ENCODE measurements around the gene SMAD5.

Gene SMAD5

DNA sequence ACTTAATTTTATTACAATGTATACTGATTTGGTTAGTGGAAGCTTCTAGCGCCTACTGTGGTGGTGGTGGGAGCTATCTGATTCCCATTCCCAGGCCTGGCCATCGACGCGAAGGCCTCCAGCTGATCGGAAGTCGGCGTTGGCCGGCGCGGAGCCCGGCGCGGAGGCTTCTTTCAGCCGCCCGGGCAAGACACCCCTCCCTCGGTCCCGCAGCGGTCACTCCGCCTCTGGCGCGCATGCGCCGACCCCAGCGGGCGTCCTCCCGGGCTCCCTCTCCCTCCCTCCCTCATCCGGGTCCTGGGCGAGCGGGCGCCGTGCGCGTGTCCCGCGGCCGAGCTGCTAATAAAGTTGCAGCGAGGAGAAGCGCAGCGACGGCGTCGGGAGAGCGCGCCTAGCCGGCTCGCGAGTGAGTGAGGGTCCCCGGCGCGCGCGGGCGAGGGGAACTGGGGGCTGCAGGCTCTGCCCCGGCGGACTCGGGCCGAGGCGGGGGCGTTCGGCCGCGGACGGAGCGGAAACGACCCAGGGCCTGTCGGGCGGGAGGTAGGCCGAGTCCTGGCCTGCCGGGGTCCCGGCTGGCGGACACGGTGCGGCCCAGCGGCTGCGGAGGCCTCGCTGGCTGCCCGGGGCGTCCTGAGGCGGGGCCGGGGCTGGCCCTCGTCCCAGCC is at the start of gene SMAD5:
TSS of gene SMAD5 (plus strand) at position 289 of the 665 bp plus-strand sequence. CDS start 20,916 bp downstream, outside the sequence.
- peak; percentile 28 for DNase-seq

DNA sequence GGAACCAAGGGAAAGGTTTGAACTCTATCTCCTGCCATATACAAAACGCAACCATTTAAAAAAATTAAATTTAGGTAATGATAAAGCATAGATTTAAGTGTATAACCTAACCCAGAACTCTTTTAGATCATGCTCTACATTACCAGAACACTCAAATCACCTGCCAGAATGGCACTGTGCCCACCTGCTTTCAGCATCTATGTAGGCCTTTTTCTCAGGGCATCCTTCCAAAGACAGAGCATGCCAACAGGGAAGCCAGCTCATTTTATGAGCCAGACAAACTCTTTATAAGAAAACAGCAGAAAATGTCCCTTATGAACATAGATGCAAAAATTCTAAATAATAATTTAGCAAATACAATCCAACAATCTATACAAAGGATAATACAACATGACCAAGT is 47.9 kb upstream of the SMAD5 start:
- no peak for DNase-seq

DNA sequence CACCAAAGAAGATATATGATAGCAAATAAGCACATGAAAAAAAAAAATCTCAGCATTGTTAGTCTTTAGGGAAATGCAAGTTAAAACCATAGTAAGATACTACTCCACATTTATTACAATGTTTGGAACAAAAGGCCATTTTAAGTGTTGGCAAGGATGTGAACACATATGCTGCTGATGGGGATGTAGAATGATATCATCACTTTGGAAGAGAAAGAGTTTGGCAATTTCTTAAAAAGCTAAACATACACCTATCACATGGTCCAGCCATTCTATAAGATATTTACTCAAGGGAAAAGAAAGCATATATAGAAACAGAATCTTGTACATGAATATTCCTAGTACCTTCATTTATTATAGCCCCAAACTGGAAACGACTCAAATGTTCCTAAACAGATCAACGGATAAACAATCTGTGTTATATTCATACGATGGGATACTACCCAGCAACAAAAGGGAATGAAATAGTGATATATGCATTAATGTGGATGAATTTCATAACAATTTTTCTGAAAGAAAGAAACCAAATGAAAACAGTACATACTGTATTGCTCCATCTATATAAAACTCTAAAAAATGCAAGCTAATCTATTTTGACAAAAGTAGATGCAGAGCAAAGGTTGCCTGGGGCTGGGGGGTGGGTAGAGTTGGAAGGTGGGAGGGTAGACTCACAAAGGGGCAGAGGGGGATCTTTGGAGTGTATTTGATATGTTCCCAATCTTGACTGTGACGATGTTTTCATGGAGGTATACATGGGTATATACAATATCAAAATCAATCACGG is 45.7 kb upstream of the SMAD5 start:
- no peak for DNase-seq

DNA sequence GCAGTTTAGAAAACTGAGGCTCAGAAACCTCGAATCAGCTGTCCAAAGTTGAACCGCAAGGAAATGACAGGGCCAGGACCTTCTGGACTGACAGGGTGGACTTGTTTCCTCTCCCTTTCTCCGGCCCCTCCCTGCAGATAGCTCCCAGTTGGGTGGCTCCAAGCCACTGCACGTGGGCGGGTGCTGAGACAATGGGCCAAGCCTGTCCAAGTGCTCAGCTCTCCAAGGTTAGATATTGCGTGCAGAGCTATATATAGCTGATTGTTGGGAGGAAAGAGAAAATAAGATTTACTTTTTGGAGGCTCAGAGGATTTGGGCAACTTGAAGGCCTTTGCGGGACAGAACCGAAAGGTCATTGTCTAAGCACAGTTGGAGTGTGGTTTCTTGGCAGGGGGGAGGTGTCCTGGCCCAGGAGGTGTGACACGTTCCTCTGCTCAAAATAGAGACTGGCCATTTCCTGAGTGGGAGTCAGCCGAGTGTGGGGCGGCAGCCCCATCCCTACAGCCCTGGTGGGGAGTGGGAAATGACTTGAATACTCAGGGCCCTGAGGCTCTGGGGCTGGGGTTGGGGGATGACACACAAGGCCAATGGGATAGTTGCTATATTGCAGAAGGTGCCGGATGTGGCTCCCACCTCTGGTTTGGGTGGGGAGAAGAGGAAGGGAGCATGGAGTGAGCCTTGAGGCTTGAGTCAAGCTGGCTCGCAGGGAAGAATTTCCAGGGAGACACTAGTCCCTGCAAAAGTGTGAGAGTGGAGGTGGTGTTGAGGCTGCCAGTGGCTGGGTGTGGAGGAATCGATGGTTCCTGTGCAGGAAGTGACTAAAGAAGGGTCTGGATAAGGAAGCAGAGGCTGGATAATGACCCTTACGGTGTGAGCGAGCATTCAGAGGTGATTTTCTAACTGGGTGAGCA is 44.4 kb upstream of the SMAD5 start:
- no peak for DNase-seq

DNA sequence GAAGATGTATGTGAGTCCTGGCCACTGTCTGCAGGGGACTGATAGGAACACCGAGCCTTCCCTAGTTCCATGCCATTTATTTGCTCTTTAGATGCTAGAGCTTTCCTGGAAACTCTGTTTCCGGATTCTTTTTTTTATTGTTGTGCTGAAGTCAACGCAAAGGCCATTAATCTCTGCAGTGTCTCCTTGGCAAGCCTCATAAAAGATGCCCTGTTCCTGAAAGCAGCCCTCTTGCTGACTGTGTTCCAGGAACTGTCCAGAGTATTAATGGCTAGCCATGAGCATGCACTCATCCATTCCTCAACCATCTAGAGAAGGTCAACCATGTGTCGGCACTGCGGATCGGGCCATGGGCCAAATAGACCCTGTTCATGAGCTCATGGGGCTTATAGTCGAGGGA is 42.9 kb upstream of the SMAD5 start:
- DNase-seq, result no peak

DNA sequence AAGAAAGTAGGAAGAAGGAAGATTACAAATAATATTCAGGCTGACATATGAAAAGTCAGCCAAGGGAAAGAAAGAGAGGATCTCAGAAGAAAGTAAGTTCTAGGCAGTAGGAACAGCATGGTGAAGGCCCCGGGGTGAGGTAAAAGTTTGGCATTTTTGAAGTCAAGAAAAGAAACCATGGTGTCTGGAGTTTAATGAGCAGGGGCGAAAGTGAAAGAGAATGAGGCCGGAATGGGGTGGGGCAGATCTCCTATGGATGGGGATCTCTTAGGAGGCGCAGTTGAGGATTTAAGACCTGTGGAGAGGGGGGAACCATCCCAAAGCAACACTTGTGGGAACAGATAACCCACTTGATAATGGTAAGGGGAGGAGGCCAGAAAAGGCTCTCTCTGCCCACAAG is 42.3 kb upstream of the SMAD5 start:
- no peak for DNase-seq

DNA sequence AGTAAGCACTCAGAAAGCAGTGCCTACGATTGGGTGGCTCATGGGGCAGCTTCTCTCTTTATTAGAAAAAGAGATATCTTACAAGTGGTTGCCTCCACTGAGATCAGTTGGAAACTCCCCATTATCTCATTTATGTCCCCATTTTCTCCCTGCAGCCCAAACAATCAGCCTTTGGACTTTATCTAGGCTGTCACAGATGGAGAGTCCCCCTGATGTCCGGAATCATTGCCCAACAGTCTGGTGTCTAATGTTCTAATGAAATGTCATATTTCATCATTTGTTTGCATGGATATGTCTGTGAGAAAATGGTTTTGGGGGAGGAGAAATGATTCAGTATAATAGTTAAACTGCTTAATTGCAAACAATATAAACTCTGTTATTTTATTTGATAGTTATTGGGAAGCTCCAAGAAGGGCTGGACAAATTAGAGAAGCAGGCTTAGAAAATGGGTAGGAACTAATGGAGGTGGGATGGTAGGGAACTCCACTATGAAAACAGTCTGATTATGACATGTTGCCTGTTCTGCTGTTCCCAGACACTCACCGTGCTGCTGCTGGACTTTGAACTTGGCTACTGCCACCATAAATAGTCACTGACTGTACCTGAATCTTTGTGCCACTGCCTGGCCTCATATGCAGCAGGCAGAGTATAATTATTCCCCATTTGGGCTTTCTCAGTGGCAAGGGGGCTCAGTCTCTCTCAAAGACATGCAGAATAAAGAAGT is 38.3 kb upstream of the SMAD5 start:
- DNase-seq, result no peak

DNA sequence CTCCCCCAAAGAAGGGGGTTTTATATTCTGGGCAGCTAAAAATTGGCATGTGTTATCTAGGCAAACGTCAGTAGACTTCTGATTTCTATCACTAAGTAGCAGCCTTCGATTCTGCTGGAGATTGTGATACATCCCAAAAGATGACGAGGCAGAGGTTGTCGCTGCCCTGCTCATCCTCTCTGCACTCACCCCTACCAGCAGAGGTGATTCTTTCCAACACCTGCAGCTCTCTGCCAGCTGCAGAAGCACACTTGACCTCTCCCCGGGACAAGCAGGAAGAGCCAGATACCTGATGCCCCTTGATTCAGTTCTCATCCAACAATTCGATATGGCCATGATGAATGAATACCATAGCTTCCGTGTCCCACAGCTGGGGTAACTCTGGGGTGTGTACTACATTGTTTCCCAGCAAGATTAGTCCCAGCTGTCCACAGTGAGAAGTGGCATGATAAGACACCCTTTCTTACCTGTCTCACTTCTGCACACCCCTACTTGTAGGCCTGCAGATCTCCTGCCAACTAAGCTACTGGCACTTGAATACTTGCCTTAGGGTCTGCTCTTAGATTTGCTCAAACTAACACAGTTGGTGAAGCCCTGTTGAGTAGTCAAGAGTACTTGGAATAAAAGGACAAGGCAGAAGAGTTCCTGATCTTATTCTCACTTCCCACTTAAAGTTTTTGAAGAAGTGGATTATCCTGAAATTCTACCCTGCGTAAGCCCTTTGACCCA is 37.6 kb upstream of the SMAD5 start:
- DNase-seq, result peak; percentile 68

DNA sequence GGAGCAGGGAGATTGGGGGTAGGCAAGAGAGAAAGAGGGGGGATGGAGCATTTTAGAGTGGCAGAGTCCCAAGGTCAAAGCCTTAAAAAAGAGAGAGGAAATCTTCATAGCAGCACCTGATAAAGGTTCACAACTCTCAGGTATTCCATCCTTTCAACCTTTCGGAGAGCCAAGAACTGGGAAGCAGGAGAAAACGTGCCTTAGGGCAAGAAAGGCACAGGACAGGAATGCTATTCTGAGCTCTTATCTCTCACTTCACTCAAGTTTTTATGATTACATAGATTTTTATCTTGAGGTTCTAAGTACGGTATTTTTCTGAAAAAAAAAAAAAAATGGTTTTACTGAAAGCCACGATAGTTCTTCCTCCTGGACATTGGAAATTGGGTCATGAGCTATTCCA is 34.5 kb upstream of the SMAD5 start:
- no peak for DNase-seq

DNA sequence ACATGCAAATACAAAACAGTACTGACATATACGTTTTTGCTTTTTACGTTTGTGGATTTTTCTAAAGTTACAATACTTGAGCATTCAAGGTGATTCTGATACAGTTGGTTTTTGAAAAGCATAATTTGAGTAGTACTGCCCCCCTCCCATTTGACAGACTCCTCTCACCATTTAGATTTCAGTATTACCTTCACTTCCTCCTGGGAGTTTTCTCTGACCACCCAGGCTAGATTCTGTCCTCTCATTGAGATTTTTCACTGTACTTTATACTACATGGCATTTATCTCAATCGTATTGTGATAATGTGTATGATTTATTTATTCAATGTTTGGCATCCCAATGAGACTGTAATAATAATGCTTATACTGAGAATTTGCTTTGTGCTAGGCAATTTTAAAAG is 32.8 kb upstream of the SMAD5 start:
- no peak for DNase-seq

DNA sequence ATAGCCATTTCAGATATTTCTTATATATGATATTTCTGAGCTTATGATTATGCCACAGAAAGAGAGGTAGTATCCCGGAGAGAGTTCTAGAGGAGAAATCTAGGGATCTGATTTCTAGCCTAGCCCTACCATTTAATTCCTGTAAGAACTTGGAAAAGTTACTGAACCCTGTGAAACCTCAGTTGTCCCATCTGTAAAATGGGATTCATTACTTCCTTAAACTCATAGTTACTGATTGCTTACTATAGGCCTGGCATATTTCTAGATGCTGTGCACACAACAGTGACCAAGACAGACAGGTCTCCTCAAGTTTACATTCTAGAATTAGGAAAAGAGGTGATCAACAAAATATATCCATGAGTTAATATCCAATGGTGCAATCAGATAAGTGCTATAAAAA is 30.8 kb upstream of the SMAD5 start:
- no peak for DNase-seq

DNA sequence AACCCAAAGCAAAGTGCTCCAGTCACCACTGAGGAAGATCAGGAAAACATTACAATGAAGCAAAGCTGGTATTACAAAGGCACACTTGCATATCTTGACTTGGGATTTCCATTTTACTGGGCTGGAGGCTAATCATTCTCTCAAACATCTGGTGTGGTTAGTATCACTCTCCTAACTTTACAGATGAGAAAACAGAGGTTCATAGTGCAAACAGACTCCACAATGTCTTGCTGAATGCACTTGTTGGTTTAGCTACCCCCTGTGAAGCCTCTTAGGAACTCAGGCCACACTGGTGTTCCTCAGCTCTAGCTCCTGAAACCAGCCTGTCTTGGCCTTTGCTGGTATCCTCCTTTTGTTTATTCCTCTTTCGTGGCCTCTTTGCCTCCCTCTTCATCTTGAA is 29.5 kb upstream of the SMAD5 start:
- DNase-seq, result no peak

DNA sequence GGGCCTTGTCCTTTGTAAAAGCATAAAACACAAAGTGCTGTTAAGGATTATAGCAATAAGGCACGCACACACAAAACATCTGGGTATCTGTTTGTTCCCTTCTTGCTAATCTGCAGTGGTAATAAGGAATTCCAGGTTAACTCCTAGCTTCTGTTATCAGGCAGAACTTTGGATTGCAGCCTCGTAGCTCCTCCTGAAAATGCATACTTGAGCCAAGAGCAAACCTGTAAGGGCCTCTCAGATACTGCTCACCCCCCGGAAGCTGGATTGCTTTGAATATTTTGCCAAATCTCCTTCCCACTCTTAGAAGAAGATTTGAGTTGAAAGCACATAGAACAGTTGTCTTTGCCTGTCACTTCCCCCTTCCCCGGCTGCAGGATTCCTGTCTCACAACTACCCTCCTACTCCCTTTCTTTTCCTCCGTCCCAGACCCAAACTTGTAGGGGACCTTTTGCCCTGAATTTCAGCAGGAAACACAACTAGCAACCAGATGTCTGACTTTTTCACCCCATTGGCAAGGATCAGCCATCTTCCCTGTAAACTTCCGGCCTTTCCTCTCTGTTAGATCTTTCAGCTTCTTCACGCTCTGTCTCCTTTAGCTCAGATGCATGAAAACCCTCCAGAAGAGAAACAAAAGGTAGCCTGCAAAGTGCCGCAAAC is 28.2 kb upstream of the SMAD5 start:
- no peak for DNase-seq

DNA sequence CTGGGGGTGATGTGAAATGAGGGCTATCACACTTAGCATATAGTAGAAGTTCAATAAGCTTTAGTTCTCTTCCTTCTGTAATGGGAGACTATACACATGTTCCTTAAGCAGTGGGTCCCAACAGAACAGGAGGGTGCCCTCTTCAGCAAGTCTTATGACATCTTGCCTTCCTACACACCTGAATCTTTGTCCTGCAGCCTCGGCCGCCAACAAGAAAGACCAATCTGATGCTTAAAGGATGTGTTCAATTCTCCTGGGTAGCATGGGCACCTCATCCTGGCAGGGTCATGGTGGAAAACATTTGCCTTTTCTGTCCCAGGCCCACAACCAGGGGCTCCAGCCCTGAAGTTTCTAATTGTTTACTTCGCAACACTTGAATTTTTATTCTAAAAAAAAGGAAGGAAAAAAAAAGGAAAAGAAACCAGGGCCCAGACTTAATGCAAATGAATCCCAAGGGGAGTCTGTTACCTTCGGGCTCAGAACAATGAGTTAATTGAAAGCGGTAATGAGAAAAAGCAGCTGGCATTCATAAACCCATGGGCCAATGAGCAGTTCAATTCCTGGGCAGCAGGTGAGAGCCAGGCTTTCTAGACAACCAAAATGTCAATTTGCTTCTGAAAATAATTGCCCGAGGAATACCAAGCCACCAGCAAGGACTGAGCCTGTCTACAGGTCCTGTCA is 26.2 kb upstream of the SMAD5 start:
- no peak for DNase-seq

DNA sequence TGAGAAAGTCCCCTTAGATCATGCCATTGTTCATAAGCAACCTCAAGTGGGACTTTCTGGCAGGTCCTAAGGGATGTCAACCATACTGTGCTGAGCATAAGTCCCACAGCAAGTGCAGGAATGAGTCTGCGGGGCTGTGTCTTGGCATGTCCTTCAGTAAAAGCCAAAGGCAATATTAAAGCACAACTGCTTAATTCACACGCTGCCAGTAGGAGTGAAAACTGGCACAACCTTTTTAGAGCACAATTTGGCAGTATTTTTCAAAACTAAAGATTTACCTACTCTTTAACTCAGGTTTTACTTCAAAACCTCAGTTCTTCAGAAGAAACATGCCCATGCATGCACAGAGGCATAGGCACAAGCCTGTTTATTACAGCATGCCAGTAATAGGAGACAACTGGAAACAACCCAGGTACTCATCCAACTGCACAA is 24.4 kb upstream of the SMAD5 start:
- DNase-seq, result no peak

DNA sequence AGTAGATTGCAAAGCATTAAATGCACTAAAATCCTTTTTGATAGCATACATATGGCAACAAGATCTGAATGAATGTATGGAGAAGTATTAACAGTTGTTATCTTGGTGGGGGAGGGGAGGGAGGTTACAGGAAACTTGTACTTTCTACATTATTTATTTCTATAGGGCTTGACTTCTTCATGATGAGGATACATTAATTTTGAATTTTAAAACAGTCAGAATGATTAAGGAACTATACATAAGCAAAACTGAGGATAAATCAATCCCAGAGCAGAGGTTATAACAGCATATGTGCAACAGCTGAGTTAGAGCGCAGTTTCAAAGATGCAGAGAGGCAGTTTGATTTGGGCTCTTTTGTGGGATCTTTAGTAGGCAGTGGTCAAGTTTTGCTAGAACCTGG is 23.9 kb upstream of the SMAD5 start:
- no peak for DNase-seq

DNA sequence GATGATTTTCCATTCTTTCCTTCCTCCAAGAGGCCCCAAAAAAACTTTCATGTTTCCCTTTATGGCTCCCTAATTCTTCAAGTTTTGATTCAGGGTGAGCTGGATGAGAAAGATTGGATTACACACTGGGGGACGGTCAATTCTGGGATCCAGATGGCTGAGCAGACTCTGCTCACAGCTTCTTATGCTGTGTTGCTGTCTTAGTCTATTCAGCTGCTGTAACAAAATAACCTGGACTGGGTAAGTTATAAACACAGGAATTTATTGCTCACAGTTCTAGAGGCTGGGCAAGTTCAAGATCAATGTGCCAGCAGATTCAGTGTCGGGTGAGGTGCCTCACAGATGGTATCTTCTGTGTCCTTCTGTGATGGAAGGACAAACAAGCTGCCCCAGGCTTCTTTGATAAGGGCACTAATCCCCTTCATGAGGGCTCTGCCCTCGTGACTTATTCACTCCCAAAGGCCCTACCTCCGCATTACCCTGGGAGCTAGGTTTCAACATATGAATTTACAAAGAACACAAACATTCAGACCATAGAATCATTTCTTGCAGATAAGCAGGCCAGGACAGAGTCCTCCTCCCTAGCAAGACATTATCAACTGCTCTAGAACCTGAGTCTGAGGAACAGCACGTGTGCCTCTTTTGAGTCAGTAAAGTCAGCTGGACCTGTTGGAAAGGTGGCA is 23.1 kb upstream of the SMAD5 start:
- no peak for DNase-seq

DNA sequence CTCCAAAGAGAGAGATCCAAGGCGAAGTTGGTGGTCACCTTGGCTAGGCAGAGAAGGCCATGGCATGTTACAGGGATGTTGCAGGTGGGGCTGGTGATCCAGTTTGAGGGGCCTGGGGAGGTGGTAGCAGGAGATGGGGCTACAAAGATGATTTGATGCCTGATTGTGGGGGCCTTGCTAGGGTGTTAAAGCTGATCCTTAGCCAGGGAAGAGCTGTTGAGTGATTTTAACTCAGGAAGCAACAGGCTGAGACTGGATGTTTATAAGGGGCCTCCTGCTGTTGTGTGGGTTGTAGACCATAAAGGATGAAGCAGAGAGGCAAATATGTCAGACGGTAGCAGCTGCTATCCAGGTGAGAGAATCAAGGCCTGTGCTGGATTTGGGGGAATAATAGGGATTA is 19.0 kb upstream of the SMAD5 start:
- no peak for DNase-seq

DNA sequence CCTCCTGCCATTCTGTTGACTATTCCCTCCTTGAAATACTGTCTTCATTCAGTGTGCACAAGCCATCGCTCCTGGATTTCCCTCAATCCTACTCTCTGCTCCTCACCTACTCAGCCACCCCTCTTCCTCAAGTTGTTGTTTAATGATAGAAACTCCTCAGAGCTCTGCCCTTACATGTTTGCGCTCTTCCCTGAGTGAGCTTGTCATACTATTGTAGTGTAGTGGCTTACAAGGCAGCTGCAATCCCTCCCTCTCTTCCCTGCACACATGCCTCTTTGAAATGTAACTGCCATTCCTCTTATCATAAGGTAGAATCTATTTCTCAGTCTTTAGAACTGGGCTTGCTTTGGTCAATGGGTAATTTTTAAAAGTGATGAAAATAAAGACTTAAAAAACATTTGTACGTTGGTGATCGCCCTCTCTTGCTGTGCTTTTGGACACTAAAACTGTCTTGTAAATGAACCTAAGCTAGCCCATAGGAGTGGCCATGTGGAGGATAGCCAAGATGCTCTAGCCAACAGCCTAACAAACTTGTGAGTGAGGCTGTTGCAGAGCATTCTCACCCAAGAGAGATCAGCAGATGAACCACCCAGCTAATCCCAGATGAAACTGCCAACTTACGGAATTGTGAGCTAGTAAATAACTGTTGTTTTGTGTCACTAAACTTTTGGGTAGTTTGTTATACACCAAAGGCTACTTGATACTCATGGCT is 18.1 kb upstream of the SMAD5 start:
- DNase-seq, result no peak
